ENCODE data around the gene PROM1.

Gene PROM1

DNA sequence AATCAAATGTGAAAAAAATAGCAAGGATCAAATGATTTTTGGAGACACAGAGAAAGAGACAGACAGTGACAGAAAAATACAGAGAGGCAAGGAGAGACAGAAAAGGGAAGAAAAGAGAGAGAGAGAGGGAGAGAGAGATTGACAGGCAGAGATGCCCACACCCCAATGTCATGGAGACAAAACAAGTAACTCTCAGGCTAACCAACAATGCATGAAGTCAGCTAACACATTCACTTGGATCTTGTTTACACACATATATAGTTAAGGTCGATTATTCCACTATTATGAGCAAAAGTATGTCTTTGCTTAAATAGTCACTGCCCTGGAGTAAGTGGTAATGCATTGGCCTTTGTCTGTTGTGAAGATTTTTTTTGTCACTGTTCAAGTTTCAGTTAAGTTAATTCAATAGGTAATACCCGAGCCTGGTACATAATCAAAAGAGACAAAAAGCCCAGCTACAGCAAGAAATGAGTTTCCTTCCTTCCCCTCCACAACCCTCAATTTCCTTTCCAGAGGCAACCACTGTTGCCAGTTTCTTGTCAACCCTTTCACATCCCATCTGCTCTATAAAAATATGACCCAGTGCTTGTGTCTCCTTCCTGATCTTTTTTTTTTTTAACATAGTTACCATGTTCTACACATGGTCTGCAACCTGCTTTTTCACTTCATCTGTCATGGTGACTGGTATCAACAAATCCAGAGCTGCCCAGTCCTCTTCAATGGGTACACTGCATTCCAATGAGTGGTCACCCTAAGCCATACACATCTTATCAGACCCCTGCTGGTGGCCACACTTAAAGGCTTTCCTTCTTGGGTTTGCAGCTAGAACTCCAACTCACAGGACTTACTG is 52.1 kb downstream of the PROM1 start:
- TF ChIP-seq, protein P1, sequence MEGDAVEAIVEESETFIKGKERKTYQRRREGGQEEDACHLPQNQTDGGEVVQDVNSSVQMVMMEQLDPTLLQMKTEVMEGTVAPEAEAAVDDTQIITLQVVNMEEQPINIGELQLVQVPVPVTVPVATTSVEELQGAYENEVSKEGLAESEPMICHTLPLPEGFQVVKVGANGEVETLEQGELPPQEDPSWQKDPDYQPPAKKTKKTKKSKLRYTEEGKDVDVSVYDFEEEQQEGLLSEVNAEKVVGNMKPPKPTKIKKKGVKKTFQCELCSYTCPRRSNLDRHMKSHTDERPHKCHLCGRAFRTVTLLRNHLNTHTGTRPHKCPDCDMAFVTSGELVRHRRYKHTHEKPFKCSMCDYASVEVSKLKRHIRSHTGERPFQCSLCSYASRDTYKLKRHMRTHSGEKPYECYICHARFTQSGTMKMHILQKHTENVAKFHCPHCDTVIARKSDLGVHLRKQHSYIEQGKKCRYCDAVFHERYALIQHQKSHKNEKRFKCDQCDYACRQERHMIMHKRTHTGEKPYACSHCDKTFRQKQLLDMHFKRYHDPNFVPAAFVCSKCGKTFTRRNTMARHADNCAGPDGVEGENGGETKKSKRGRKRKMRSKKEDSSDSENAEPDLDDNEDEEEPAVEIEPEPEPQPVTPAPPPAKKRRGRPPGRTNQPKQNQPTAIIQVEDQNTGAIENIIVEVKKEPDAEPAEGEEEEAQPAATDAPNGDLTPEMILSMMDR (IDR thresholded peaks at IDR 0.05; ENCODE audit: low read length, missing control alignments): no peak
- DNase-seq (ENCODE audit: low read depth): no peak
- no peak overlapping the region for H3K4me3 ChIP-seq (replicated peaks; ENCODE audit: low read depth, low read length)

- H3K4me3 ChIP-seq (replicated peaks; ENCODE audit: low read depth, low read length): no peak overlapping the region
- TF ChIP-seq, protein P1 (IDR thresholded peaks at IDR 0.05; ENCODE audit: low read length, missing control alignments): no peak
- DNase-seq (ENCODE audit: low read depth): no peak
Observed at GRCh38 chr4:16029886-16030285, 53.9 kb downstream of the PROM1 start.

DNA sequence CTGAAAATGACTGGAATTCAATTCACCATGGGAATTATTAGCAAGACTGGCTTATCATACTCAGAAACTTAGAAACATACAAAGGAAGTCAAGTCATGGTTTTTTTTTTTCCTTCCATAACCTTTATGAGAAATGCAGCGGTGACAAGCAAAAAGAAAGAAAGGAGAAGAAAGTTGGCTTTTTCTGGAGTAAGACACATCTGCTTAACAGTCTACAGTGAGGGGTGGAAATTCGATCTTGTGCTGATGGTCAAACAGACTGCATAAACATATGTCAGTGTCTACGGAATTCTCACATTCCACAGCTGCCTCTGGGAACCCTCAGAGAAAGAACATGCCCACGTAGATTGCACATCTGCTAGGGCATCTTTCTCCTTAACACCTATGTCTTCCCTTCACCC is 54.6 kb downstream of the PROM1 start:
- no peak overlapping the region for H3K4me3 ChIP-seq (replicated peaks; ENCODE audit: low read depth, low read length)
- TF ChIP-seq, protein P1 (IDR thresholded peaks at IDR 0.05; ENCODE audit: low read length, missing control alignments): no peak
- DNase-seq (ENCODE audit: low read depth): peak; percentile 55

DNA sequence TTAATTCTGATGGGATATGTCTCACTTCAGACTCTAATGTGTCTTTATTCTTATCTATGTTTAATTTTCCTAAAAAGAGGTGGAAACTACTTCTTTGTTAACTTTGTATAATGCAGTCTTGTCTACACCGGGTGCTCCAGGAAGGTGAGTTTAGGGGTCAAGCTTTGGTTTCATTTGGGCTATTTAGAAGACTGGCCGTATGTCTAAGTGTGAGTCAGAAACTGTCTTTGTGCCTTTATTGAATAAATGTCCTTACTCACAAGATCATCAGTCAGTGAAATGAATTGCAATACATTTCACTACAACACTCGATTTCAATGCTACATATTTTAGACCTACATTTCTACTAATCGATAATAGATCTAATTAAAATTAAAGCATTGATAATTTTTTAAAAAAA is 56.2 kb downstream of the PROM1 start:
- DNase-seq (ENCODE audit: low read depth): no peak

DNA sequence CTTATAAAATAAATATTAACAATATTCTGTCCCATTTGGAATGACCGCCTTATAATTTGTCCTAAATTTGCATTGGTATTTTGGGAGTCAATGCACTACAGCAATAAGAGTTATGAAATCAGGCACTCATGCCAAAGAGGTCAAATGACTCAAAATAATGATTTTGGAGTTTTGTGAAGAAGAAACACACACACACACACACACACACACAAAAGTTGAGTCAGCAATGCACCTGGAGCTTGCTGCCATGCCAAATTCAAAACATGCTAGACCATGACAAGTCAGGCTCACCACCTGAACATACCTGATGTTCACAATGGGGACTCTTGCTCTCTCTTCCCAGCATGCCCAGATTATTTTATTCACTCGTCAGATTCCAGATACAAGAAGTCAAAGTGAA is 56.7 kb downstream of the PROM1 start:
- TF ChIP-seq, protein P1 (IDR thresholded peaks at IDR 0.05; ENCODE audit: low read length, missing control alignments): no peak
- DNase-seq (ENCODE audit: low read depth): no peak
- H3K4me3 ChIP-seq (replicated peaks; ENCODE audit: low read depth, low read length): no peak overlapping the region

More for the DNA sequence above, 56.2 kb downstream of the PROM1 start:
- H3K4me3 ChIP-seq (replicated peaks; ENCODE audit: low read depth, low read length): no peak overlapping the region
- TF ChIP-seq, protein P1 (IDR thresholded peaks at IDR 0.05; ENCODE audit: low read length, missing control alignments): no peak

- TF ChIP-seq, protein P1 (IDR thresholded peaks at IDR 0.05; ENCODE audit: low read length, missing control alignments): peak; percentile 75
- no peak overlapping the region for H3K4me3 ChIP-seq (replicated peaks; ENCODE audit: low read depth, low read length)
- DNase-seq (ENCODE audit: low read depth): peak; percentile 77
Observed at GRCh38 chr4:16026160-16026761, 57.6 kb downstream of the PROM1 start.
